HUES6 (cell line): ENCODE data around the gene WNT1.
A peak's percentile ranks its signal among the peaks of the same experiment; 100 is the strongest.

Experiments
- H3K27ac ChIP-seq: 2 replicates; pipeline ENCODE4 v1.7.0; 2013; ENCODE audit warnings: low read depth, mild to moderate bottlenecking, low read length, inconsistent platforms
- H3K27me3 ChIP-seq: 2 replicates; pipeline ENCODE4 v1.6.1; 2013; ENCODE audit warnings: low read length; ENCODE audit not compliant: control insufficient read depth, insufficient read depth
- H3K36me3 ChIP-seq: 2 replicates; pipeline ENCODE4 v1.6.1; 2013; ENCODE audit warnings: low read length; ENCODE audit not compliant: control insufficient read depth, insufficient read depth
- H3K4me1 ChIP-seq: 2 replicates; pipeline ENCODE4 v1.6.1; 2013; ENCODE audit warnings: low read length; ENCODE audit not compliant: control insufficient read depth, insufficient read depth
- H3K4me3 ChIP-seq: 2 replicates; pipeline ENCODE4 v1.5.1; 2013; ENCODE audit warnings: low read depth, low read length
- H3K9ac ChIP-seq: one replicate; pipeline ENCODE4 v1.6.1; 2013; ENCODE audit warnings: mild to moderate bottlenecking, low read length
- H3K9me3 ChIP-seq: 2 replicates; pipeline ENCODE4 v1.6.1; 2013; ENCODE audit warnings: low read depth, low read length; ENCODE audit not compliant: control insufficient read depth, insufficient read depth

The WNT1 gene

GRCh38 chr12:48946205-48946604 is 31.9 kb upstream of the WNT1 start:
- Histone ChIP-seq H3K4me3 (no peak overlapping the region), H3K36me3 (peaks cover 28% of the 10 kb centered on the region), H3K4me1 (peaks cover 6% of the 10 kb centered on the region; the same call in 1 of the 2 replicates), H3K9ac (no peak overlapping the region), H3K9me3 (no peaks in the 10 kb centered on the region), H3K27me3 (no peaks in the 10 kb centered on the region), H3K27ac (no peak overlapping the region)

- no peaks in the 10 kb centered on the region for H3K9me3 ChIP-seq
- H3K27ac ChIP-seq, result no peak overlapping the region
These were observed 31.2 kb upstream of the WNT1 start for GRCh38 chr12:48946943-48947342.

GRCh38 chr12:48947727-48948126 is 30.4 kb upstream of the WNT1 start:
- peaks cover 6% of the 10 kb centered on the region; the same call in 1 of the 2 replicates for H3K4me1 ChIP-seq
- H3K27me3 ChIP-seq, result no peaks in the 10 kb centered on the region
- H3K9ac ChIP-seq, result no peak overlapping the region
- H3K4me3 ChIP-seq, result no peak overlapping the region
- H3K36me3 ChIP-seq, result peaks cover 26% of the 10 kb centered on the region
- H3K27ac ChIP-seq, result no peak overlapping the region
- H3K9me3 ChIP-seq, result no peaks in the 10 kb centered on the region

More at GRCh38 chr12:48946943-48947342, 31.2 kb upstream of the WNT1 start:
- Histone ChIP-seq H3K9ac (no peak overlapping the region), H3K4me3 (no peak overlapping the region), H3K4me1 (peaks cover 6% of the 10 kb centered on the region; the same call in 1 of the 2 replicates), H3K27me3 (no peaks in the 10 kb centered on the region), H3K36me3 (peaks cover 24% of the 10 kb centered on the region)

- Histone ChIP-seq H3K9me3 (no peaks in the 10 kb centered on the region), H3K36me3 (peaks cover 51% of the 10 kb centered on the region), H3K4me3 (no peak overlapping the region)
These were observed 25.4 kb upstream of the WNT1 start for GRCh38 chr12:48952691-48953090.

GRCh38 chr12:48954061-48954460 is 24.1 kb upstream of the WNT1 start:
- Histone ChIP-seq H3K4me3 (no peak overlapping the region), H3K9me3 (no peaks in the 10 kb centered on the region), H3K9ac (no peak overlapping the region), H3K36me3 (peaks cover 51% of the 10 kb centered on the region), H3K4me1 (peaks cover 15% of the 10 kb centered on the region), H3K27me3 (no peaks in the 10 kb centered on the region), H3K27ac (no peak overlapping the region)

More at GRCh38 chr12:48952691-48953090, 25.4 kb upstream of the WNT1 start:
- Histone ChIP-seq H3K9ac (no peak overlapping the region), H3K27ac (no peak overlapping the region), H3K4me1 (peaks cover 11% of the 10 kb centered on the region), H3K27me3 (no peaks in the 10 kb centered on the region)

- no peak overlapping the region for H3K9ac ChIP-seq
- peaks cover 15% of the 10 kb centered on the region for H3K4me1 ChIP-seq
- no peak overlapping the region for H3K27ac ChIP-seq
- peaks cover 45% of the 10 kb centered on the region for H3K36me3 ChIP-seq
- no peaks in the 10 kb centered on the region for H3K9me3 ChIP-seq
- peak overlapping the region; percentile 91; the same call in 1 of the 2 replicates for H3K4me3 ChIP-seq
- no peaks in the 10 kb centered on the region for H3K27me3 ChIP-seq
These were observed 23.2 kb upstream of the WNT1 start for GRCh38 chr12:48954841-48955501.

- H3K27me3 ChIP-seq, result no peaks in the 10 kb centered on the region
- H3K27ac ChIP-seq, result peak overlapping the region; percentile 91
- H3K9me3 ChIP-seq, result no peaks in the 10 kb centered on the region
- H3K4me1 ChIP-seq, result peaks cover 15% of the 10 kb centered on the region
- peaks cover 41% of the 10 kb centered on the region for H3K36me3 ChIP-seq
- peak overlapping the region; percentile 90 for H3K9ac ChIP-seq
- peak overlapping the region; percentile 91 for H3K4me3 ChIP-seq
These were observed 21.6 kb upstream of the WNT1 start for GRCh38 chr12:48956279-48957140.

GRCh38 chr12:48957141-48958048 is 20.7 kb upstream of the WNT1 start, which contains the start of gene ARF3:
TSS of gene ARF3 (minus strand) at chr12:48957487. CDS start at chr12:48941095, 16,392 bp downstream.
- H3K27me3 ChIP-seq, result no peaks in the 10 kb centered on the region
- peak within 1 kb of the TSS; percentile 90 for H3K9ac ChIP-seq
- H3K27ac ChIP-seq, result peak within 1 kb of the TSS; percentile 91
- H3K9me3 ChIP-seq, result no peaks in the 10 kb centered on the region
- H3K36me3 ChIP-seq, result peaks cover 35% of the 10 kb centered on the region
- H3K4me1 ChIP-seq, result peaks cover 15% of the 10 kb centered on the region
- H3K4me3 ChIP-seq, result peak within 1 kb of the TSS; percentile 91

- peak overlapping the region; percentile 91 for H3K4me3 ChIP-seq
- H3K9ac ChIP-seq, result peak overlapping the region; percentile 84
- H3K27me3 ChIP-seq, result no peaks in the 10 kb centered on the region
- no peaks in the 10 kb centered on the region for H3K9me3 ChIP-seq
- H3K4me1 ChIP-seq, result peaks cover 15% of the 10 kb centered on the region
- peak overlapping the region; percentile 51; the same call in 1 of the 2 replicates for H3K27ac ChIP-seq
- peaks cover 29% of the 10 kb centered on the region for H3K36me3 ChIP-seq
These were observed 20.1 kb upstream of the WNT1 start for GRCh38 chr12:48958049-48958388.

- H3K27ac ChIP-seq, result no peak overlapping the region
- no peak overlapping the region for H3K4me3 ChIP-seq
- peaks cover 3% of the 10 kb centered on the region; the same call in 1 of the 2 replicates for H3K36me3 ChIP-seq
- H3K4me1 ChIP-seq, result peaks cover 24% of the 10 kb centered on the region
- H3K9me3 ChIP-seq, result no peaks in the 10 kb centered on the region
- H3K9ac ChIP-seq, result no peak overlapping the region
- H3K27me3 ChIP-seq, result no peaks in the 10 kb centered on the region
These were observed 17.3 kb upstream of the WNT1 start for GRCh38 chr12:48960834-48961233.
